ACC112 (cell line): ENCODE measurements around the gene EML6.

Experiments
- H2AFZ ChIP-seq: fragments of 200-600 bp; sonication (generic); one replicate; pipeline ENCODE4 v1.6.0; 2017; ENCODE audit warnings: antibody characterized with exemption, low read length; ENCODE audit not compliant: unreplicated experiment
- H3K27ac ChIP-seq: fragments of 200-600 bp; sonication (generic); 2 replicates; pipeline ENCODE4 v1.5.1; 2014; ENCODE audit warnings: low read depth, mild to moderate bottlenecking, antibody characterized with exemption, low read length, moderate library complexity
- H3K27me3 ChIP-seq: fragments of 200-600 bp; sonication (generic); 2 replicates; pipeline ENCODE4 v1.6.1; 2014; ENCODE audit warnings: mild to moderate bottlenecking, antibody characterized with exemption, low read length, moderate library complexity, mixed read lengths; ENCODE audit not compliant: insufficient read depth
- H3K36me3 ChIP-seq: fragments of 200-600 bp; sonication (generic); 2 replicates; pipeline ENCODE4 v1.6.1; 2016; ENCODE audit warnings: mild to moderate bottlenecking, antibody characterized with exemption, low read length, moderate library complexity, mixed read lengths; ENCODE audit not compliant: insufficient read depth
- H3K4me1 ChIP-seq: fragments of 200-600 bp; sonication (generic); one replicate; pipeline ENCODE4 v1.6.1; 2016; ENCODE audit warnings: low read length, mixed read lengths; ENCODE audit not compliant: insufficient read depth, unreplicated experiment, control insufficient read depth
- H3K4me3 ChIP-seq: fragments of 200-600 bp; sonication (generic); 2 replicates; pipeline ENCODE4 v1.5.1; 2014; ENCODE audit warnings: mild to moderate bottlenecking, low read depth, low read length
- H3K79me2 ChIP-seq: fragments of 200-600 bp; sonication (generic); one replicate; pipeline ENCODE4 v1.6.0; 2016; ENCODE audit warnings: low read length; ENCODE audit not compliant: control insufficient read depth, unreplicated experiment, insufficient read depth

EML6 gene

GRCh38 chr2:54757500-54757899 is 34.0 kb downstream of the EML6 start:
- no peaks in the 10 kb centered on the region for H3K79me2 ChIP-seq
- peak overlapping the region; percentile 97 for H2AFZ ChIP-seq
- no peak overlapping the region for H3K27ac ChIP-seq
- H3K36me3 ChIP-seq: no peaks in the 10 kb centered on the region
- H3K4me1 ChIP-seq: peaks cover 11% of the 10 kb centered on the region
- H3K27me3 ChIP-seq: no peaks in the 10 kb centered on the region
- peak overlapping the region; percentile 64 for H3K4me3 ChIP-seq

GRCh38 chr2:54758951-54759350 is 35.5 kb downstream of the EML6 start:
- no peak overlapping the region for H2AFZ ChIP-seq
- H3K4me1 ChIP-seq: peaks cover 11% of the 10 kb centered on the region
- H3K79me2 ChIP-seq: no peaks in the 10 kb centered on the region
- no peaks in the 10 kb centered on the region for H3K27me3 ChIP-seq
- no peaks in the 10 kb centered on the region for H3K36me3 ChIP-seq
- H3K4me3 ChIP-seq: no peak overlapping the region
- H3K27ac ChIP-seq: no peak overlapping the region

- Histone ChIP-seq H3K79me2 (no peaks in the 10 kb centered on the region), H3K4me3 (no peak overlapping the region), H3K27me3 (no peaks in the 10 kb centered on the region), H3K27ac (no peak overlapping the region), H2AFZ (peak overlapping the region; percentile 36), H3K4me1 (peaks cover 11% of the 10 kb centered on the region), H3K36me3 (no peaks in the 10 kb centered on the region)
Observed at GRCh38 chr2:54760310-54760709, 36.8 kb downstream of the EML6 start.

- H3K79me2 ChIP-seq: no peaks in the 10 kb centered on the region
- H3K27ac ChIP-seq: no peak overlapping the region
- no peak overlapping the region for H3K4me3 ChIP-seq
- no peaks in the 10 kb centered on the region for H3K36me3 ChIP-seq
- no peaks in the 10 kb centered on the region for H3K27me3 ChIP-seq
- H3K4me1 ChIP-seq: peaks cover 16% of the 10 kb centered on the region
- no peak overlapping the region for H2AFZ ChIP-seq
Observed at GRCh38 chr2:54763636-54764291, 40.3 kb downstream of the EML6 start.

- H2AFZ ChIP-seq: no peak overlapping the region
- no peaks in the 10 kb centered on the region for H3K27me3 ChIP-seq
- H3K27ac ChIP-seq: peak overlapping the region; percentile 65
- no peak overlapping the region for H3K4me3 ChIP-seq
- H3K79me2 ChIP-seq: no peaks in the 10 kb centered on the region
- peaks cover 37% of the 10 kb centered on the region for H3K4me1 ChIP-seq
- H3K36me3 ChIP-seq: no peaks in the 10 kb centered on the region
Observed at GRCh38 chr2:54767921-54768320, 44.5 kb downstream of the EML6 start.

GRCh38 chr2:54768772-54769428 is 45.4 kb downstream of the EML6 start:
- Histone ChIP-seq H3K27me3 (no peaks in the 10 kb centered on the region), H3K4me3 (no peak overlapping the region), H3K4me1 (peaks cover 39% of the 10 kb centered on the region), H3K27ac (no peak overlapping the region), H3K36me3 (no peaks in the 10 kb centered on the region), H3K79me2 (no peaks in the 10 kb centered on the region), H2AFZ (no peak overlapping the region)

- H3K36me3 ChIP-seq: no peaks in the 10 kb centered on the region
- no peak overlapping the region for H2AFZ ChIP-seq
- H3K27ac ChIP-seq: no peak overlapping the region
- H3K4me1 ChIP-seq: peaks cover 39% of the 10 kb centered on the region
- no peak overlapping the region for H3K4me3 ChIP-seq
- no peaks in the 10 kb centered on the region for H3K79me2 ChIP-seq
- no peaks in the 10 kb centered on the region for H3K27me3 ChIP-seq
Observed at GRCh38 chr2:54770211-54770610, 46.7 kb downstream of the EML6 start.

- no peaks in the 10 kb centered on the region for H3K36me3 ChIP-seq
- no peaks in the 10 kb centered on the region for H3K79me2 ChIP-seq
- no peaks in the 10 kb centered on the region for H3K27me3 ChIP-seq
- H3K4me1 ChIP-seq: peaks cover 39% of the 10 kb centered on the region
- no peak overlapping the region for H3K27ac ChIP-seq
- no peak overlapping the region for H3K4me3 ChIP-seq
- no peak overlapping the region for H2AFZ ChIP-seq
Observed at GRCh38 chr2:54770676-54771075, 47.2 kb downstream of the EML6 start.

GRCh38 chr2:54771166-54771885 is 47.9 kb downstream of the EML6 start:
- no peak overlapping the region for H3K4me3 ChIP-seq
- H3K36me3 ChIP-seq: no peaks in the 10 kb centered on the region
- H2AFZ ChIP-seq: no peak overlapping the region
- H3K27me3 ChIP-seq: no peaks in the 10 kb centered on the region
- H3K27ac ChIP-seq: 0 out of 2 replicates have a peak overlapping the region, but pooled peaks have one; percentile 31
- no peaks in the 10 kb centered on the region for H3K79me2 ChIP-seq
- H3K4me1 ChIP-seq: peaks cover 39% of the 10 kb centered on the region

GRCh38 chr2:54772110-54772509 is 48.6 kb downstream of the EML6 start:
- H3K27ac ChIP-seq: peak overlapping the region; percentile 44
- peak overlapping the region; percentile 38; the same call in 1 of the 2 replicates for H3K4me3 ChIP-seq
- no peaks in the 10 kb centered on the region for H3K79me2 ChIP-seq
- H3K4me1 ChIP-seq: peaks cover 39% of the 10 kb centered on the region
- peak overlapping the region; percentile 87 for H2AFZ ChIP-seq
- H3K27me3 ChIP-seq: no peaks in the 10 kb centered on the region
- no peaks in the 10 kb centered on the region for H3K36me3 ChIP-seq
